ENCODE measurements around the gene STOML1. TPM values are rescaled to one million over a fixed set of nuclear protein-coding genes. Genes with fewer than 3 reads are reported as not detected.

The STOML1 gene
- total and polyA plus RNA-seq, 2 experiments from 2014 or later = 27.2 to 27.8 TPM

- Histone ChIP-seq H3K4me2 (ENCODE audit: unreplicated experiment) (peak within 1 kb of the TSS; percentile 97), H2AFZ (peak within 1 kb of the TSS; percentile 80), H3K79me2 (ENCODE audit: insufficient read depth) (peaks cover 61% of the 10 kb centered on the region), H3K9me2 (ENCODE audit: insufficient read depth) (no peaks in the 10 kb centered on the region), H3K9me3 (ENCODE audit: low read depth) (no peaks in the 10 kb centered on the region), H3K9ac (peak within 1 kb of the TSS; percentile 90), H3K4me1 (ENCODE audit: insufficient read depth) (peaks cover 23% of the 10 kb centered on the region), H3K36me3 (ENCODE audit: low read depth) (peaks cover 13% of the 10 kb centered on the region; the same call in 1 of the 2 replicates), H3K27ac (peak within 1 kb of the TSS; percentile 72), H3K27me3 (replicated peaks; ENCODE audit: insufficient read depth) (no peaks in the 10 kb centered on the region), H3F3A (ENCODE audit: insufficient read depth) (peaks cover 42% of the 10 kb centered on the region), H3K4me3 (peak within 1 kb of the TSS; percentile 91), H4K20me1 (ENCODE audit: insufficient read depth) (no peaks in the 10 kb centered on the region)
- TF ChIP-seq EZH2phosphoT487 (IDR thresholded peaks at IDR 0.05; ENCODE audit: insufficient read depth, low read depth) (no peak), EZH2 (IDR thresholded peaks at IDR 0.05; ENCODE audit: insufficient read depth, poor library complexity, severe bottlenecking) (no peak)
- in situ Hi-C loops (cut with MboI) = no loop called here
- peak; percentile 99 for DNase-seq
- WGBS, 2 experiments (ENCODE audit: low coverage in 1 of 2, low lambda C conversion rate in 2 of 2, missing lambda C conversion rate in 2 of 2) = 1 to 2% methylated on average over 14 to 27 of the region's 27 CpGs
Observed at GRCh38 chr15:73994413-73994883, 2.4 kb upstream of the STOML1 start, which contains the start of gene PML. Gene PML (plus strand): TSS chr15:73994716. CDS start chr15:73994813, 97 bp downstream.

GRCh38 chr15:73993211-73993994 lies 1.3 kb upstream of the STOML1 start:
- TF ChIP-seq EZH2 (IDR thresholded peaks at IDR 0.05; ENCODE audit: insufficient read depth, poor library complexity, severe bottlenecking) (no peak), EZH2phosphoT487 (IDR thresholded peaks at IDR 0.05; ENCODE audit: insufficient read depth, low read depth) (no peak)
- no peaks in the 10 kb centered on the region for H4K20me1 ChIP-seq (ENCODE audit: insufficient read depth)
- no peak overlapping the region for H3K9ac ChIP-seq
- DNase-seq = no peak
- H3K27me3 ChIP-seq (replicated peaks; ENCODE audit: insufficient read depth) = no peaks in the 10 kb centered on the region
- in situ Hi-C loops (cut with MboI) = no loop called here
- H3K27ac ChIP-seq = no peak overlapping the region
- 80 to 89% methylated on average over 7 to 10 of the region's 10 CpGs for WGBS, 2 experiments (ENCODE audit: low coverage in 1 of 2, low lambda C conversion rate in 2 of 2, missing lambda C conversion rate in 2 of 2)
- peaks cover 51% of the 10 kb centered on the region for H3K79me2 ChIP-seq (ENCODE audit: insufficient read depth)
- H3K9me3 ChIP-seq (ENCODE audit: low read depth) = no peaks in the 10 kb centered on the region
- no peak overlapping the region for H3K4me2 ChIP-seq (ENCODE audit: unreplicated experiment)
- H3K9me2 ChIP-seq (ENCODE audit: insufficient read depth) = no peaks in the 10 kb centered on the region
- peaks cover 47% of the 10 kb centered on the region for H3F3A ChIP-seq (ENCODE audit: insufficient read depth)
- H3K4me3 ChIP-seq = no peak overlapping the region
- H3K4me1 ChIP-seq (ENCODE audit: insufficient read depth) = peaks cover 28% of the 10 kb centered on the region
- no peak overlapping the region for H2AFZ ChIP-seq
- peaks cover 3% of the 10 kb centered on the region; the same call in 1 of the 2 replicates for H3K36me3 ChIP-seq (ENCODE audit: low read depth)

- Histone ChIP-seq H3K36me3 (ENCODE audit: low read depth) (no peaks in the 10 kb centered on the region), H3K9me3 (ENCODE audit: low read depth) (no peaks in the 10 kb centered on the region), H3K27me3 (replicated peaks; ENCODE audit: insufficient read depth) (no peaks in the 10 kb centered on the region), H3K4me3 (peak overlapping the region; percentile 90), H2AFZ (peak overlapping the region; percentile 84), H3K27ac (no peak overlapping the region), H3K9me2 (ENCODE audit: insufficient read depth) (no peaks in the 10 kb centered on the region), H3K4me2 (ENCODE audit: unreplicated experiment) (peak overlapping the region; percentile 67), H3K9ac (peak overlapping the region; percentile 35; the same call in 1 of the 2 replicates), H3K4me1 (ENCODE audit: insufficient read depth) (peaks cover 33% of the 10 kb centered on the region), H3K79me2 (ENCODE audit: insufficient read depth) (peaks cover 42% of the 10 kb centered on the region), H3F3A (ENCODE audit: insufficient read depth) (peaks cover 47% of the 10 kb centered on the region), H4K20me1 (ENCODE audit: insufficient read depth) (no peaks in the 10 kb centered on the region)
- TF ChIP-seq EZH2phosphoT487 (IDR thresholded peaks at IDR 0.05; ENCODE audit: insufficient read depth, low read depth) = no peak
- TF ChIP-seq EZH2 (IDR thresholded peaks at IDR 0.05; ENCODE audit: insufficient read depth, poor library complexity, severe bottlenecking) = no peak
- DNase-seq = no peak
- in situ Hi-C loops (cut with MboI) = no loop called here
- WGBS, 2 experiments (ENCODE audit: low coverage in 1 of 2, low lambda C conversion rate in 2 of 2, missing lambda C conversion rate in 2 of 2) = 67 to 69% methylated on average over 5 of the region's 5 CpGs
Observed at GRCh38 chr15:73992594-73992898, 451 bp upstream of the STOML1 start.

- Histone ChIP-seq H3F3A (ENCODE audit: insufficient read depth) (peaks cover 34% of the 10 kb centered on the region), H3K79me2 (ENCODE audit: insufficient read depth) (peaks cover 30% of the 10 kb centered on the region), H3K4me2 (ENCODE audit: unreplicated experiment) (peak overlapping the region; percentile 94), H3K9me2 (ENCODE audit: insufficient read depth) (no peaks in the 10 kb centered on the region), H2AFZ (peak overlapping the region; percentile 67), H3K27ac (peak overlapping the region; percentile 51), H4K20me1 (ENCODE audit: insufficient read depth) (no peaks in the 10 kb centered on the region), H3K36me3 (ENCODE audit: low read depth) (no peaks in the 10 kb centered on the region), H3K4me1 (ENCODE audit: insufficient read depth) (peaks cover 33% of the 10 kb centered on the region), H3K9ac (peak overlapping the region; percentile 71), H3K9me3 (ENCODE audit: low read depth) (no peaks in the 10 kb centered on the region), H3K27me3 (replicated peaks; ENCODE audit: insufficient read depth) (no peaks in the 10 kb centered on the region), H3K4me3 (peak overlapping the region; percentile 90)
- in situ Hi-C loops (cut with MboI) = no loop called here
- 7 to 15% methylated on average over 5 of the region's 5 CpGs for WGBS, 2 experiments (ENCODE audit: low coverage in 1 of 2, low lambda C conversion rate in 2 of 2, missing lambda C conversion rate in 2 of 2)
- DNase-seq = peak; percentile 73
- TF ChIP-seq EZH2 (IDR thresholded peaks at IDR 0.05; ENCODE audit: insufficient read depth, poor library complexity, severe bottlenecking) (no peak), EZH2phosphoT487 (IDR thresholded peaks at IDR 0.05; ENCODE audit: insufficient read depth, low read depth) (no peak)
Observed at GRCh38 chr15:73991260-73991659, 835 bp downstream of the STOML1 start.

Data from GM23248 (cell line).